OCI-LY3 (cell line): Measurements from ENCODE around the gene ITGA6.

ENCODE experiments used
- H2AFZ ChIP-seq: fragments of 200-600, 300-600 bp; shearing (Covaris generic); 2 replicates; pipeline ENCODE4 v1.6.0; 2014; ENCODE audit warnings: antibody characterized with exemption, low read depth, low read length
- H3K27ac ChIP-seq: fragments of 200-600, 300-600 bp; sonication (generic); 2 replicates; pipeline ENCODE4 v1.5.1; 2014; ENCODE audit warnings: mild to moderate bottlenecking, low read length, moderate library complexity, mixed read lengths
- H3K27me3 ChIP-seq: fragments of 200-600, 300-600 bp; sonication (generic); 2 replicates; pipeline ENCODE4 v1.6.1; 2014; ENCODE audit warnings: low read depth, low read length, mixed read lengths
- H3K36me3 ChIP-seq: fragments of 200-600, 300-600 bp; sonication (generic); replicated peaks from 2 replicates; pipeline ENCODE3; 2014; ENCODE audit warnings: low read depth, low read length, mixed read lengths
- H3K4me1 ChIP-seq: fragments of 300-600, 200-600 bp; sonication (generic); 2 replicates; pipeline ENCODE4 v1.6.1; 2014; ENCODE audit warnings: low read length, mixed read lengths
- H3K4me2 ChIP-seq: fragments of 200-600, 300-600 bp; sonication (generic); 2 replicates; pipeline ENCODE4 v1.6.1; 2014; ENCODE audit warnings: low read length, mixed read lengths
- H3K4me3 ChIP-seq: fragments of 300-600, 200-600 bp; sonication (generic); 2 replicates; pipeline ENCODE4 v1.5.1; 2014; ENCODE audit warnings: antibody characterized with exemption, mild to moderate bottlenecking, low read length, moderate library complexity
- H3K79me2 ChIP-seq: fragments of 300-600, 200-600 bp; shearing (Covaris generic); 2 replicates; pipeline ENCODE4 v1.6.1; 2014; ENCODE audit warnings: mild to moderate bottlenecking, low read length, mixed read lengths
- H3K9ac ChIP-seq: fragments of 300-600, 200-600 bp; shearing (Covaris generic); 2 replicates; pipeline ENCODE4 v1.6.0; 2014; ENCODE audit warnings: mild to moderate bottlenecking, low read length, moderate library complexity
- H3K9me3 ChIP-seq: fragments of 200-600, 300-600 bp; shearing (Covaris generic); 2 replicates; pipeline ENCODE4 v1.6.1; 2014; ENCODE audit warnings: low read length, mixed read lengths; ENCODE audit not compliant: insufficient read depth
- H4K20me1 ChIP-seq: fragments of 200-600, 300-600 bp; sonication (generic); 2 replicates; pipeline ENCODE4 v1.6.1; 2016; ENCODE audit warnings: low read length, mixed read lengths; ENCODE audit not compliant: insufficient read depth
- CTCF ChIP-seq: fragments of 200-600, 300-600 bp; sonication (generic); IDR thresholded peaks from 2 replicates; pipeline ENCODE4 v1.5.1; 2014; ENCODE audit warnings: antibody characterized with exemption, low read length, low read depth
- EZH2phosphoT487 ChIP-seq: fragments of 200-600 bp; shearing (Covaris generic); IDR thresholded peaks from 2 replicates; pipeline ENCODE4 v1.6.1; 2018; ENCODE audit warnings: antibody characterized with exemption, mixed run types, low read depth

ITGA6 gene

GRCh38 chr2:172427256-172427989 lies at the start of gene ITGA6:
TSS of gene ITGA6 (plus strand) at chr2:172427586.
- H3K4me3 ChIP-seq, result peak within 1 kb of the TSS; percentile 77
- H3K4me2 ChIP-seq, result peak within 1 kb of the TSS; percentile 48
- peaks cover 62% of the 10 kb centered on the region for H3K27me3 ChIP-seq
- no peaks in the 10 kb centered on the region for H4K20me1 ChIP-seq
- H3K79me2 ChIP-seq, result no peaks in the 10 kb centered on the region
- no peak for TF ChIP-seq CTCF
- TF ChIP-seq EZH2phosphoT487, result no peak
- no peak within 1 kb of the TSS for H3K27ac ChIP-seq
- H3K9me3 ChIP-seq, result no peaks in the 10 kb centered on the region
- no peak within 1 kb of the TSS for H2AFZ ChIP-seq
- no peak within 1 kb of the TSS; the same call in 1 of the 2 replicates for H3K9ac ChIP-seq
- H3K36me3 ChIP-seq, result no peaks in the 10 kb centered on the region
- no peaks in the 10 kb centered on the region; the same call in 1 of the 2 replicates for H3K4me1 ChIP-seq

GRCh38 chr2:172380436-172381274 lies 46.7 kb upstream of the ITGA6 start:
- Histone ChIP-seq H3K4me1 (no peaks in the 10 kb centered on the region), H2AFZ (no peak overlapping the region), H3K27me3 (peaks cover 2% of the 10 kb centered on the region; the same call in 1 of the 2 replicates), H3K36me3 (no peaks in the 10 kb centered on the region), H3K4me3 (no peak overlapping the region), H3K79me2 (no peaks in the 10 kb centered on the region), H3K9me3 (0 out of 2 replicates have a peak, but pooled peaks cover 7% of the 10 kb centered on the region), H3K27ac (no peak overlapping the region), H3K9ac (no peak overlapping the region), H3K4me2 (no peak overlapping the region), H4K20me1 (no peaks in the 10 kb centered on the region)
- TF ChIP-seq EZH2phosphoT487 (no peak), CTCF (no peak)

GRCh38 chr2:172381275-172382027 lies 45.9 kb upstream of the ITGA6 start:
- Histone ChIP-seq H3K4me3 (no peak overlapping the region), H3K4me2 (no peak overlapping the region), H3K27ac (no peak overlapping the region), H3K9ac (no peak overlapping the region), H4K20me1 (no peaks in the 10 kb centered on the region), H2AFZ (no peak overlapping the region), H3K4me1 (no peaks in the 10 kb centered on the region), H3K36me3 (no peaks in the 10 kb centered on the region), H3K9me3 (0 out of 2 replicates have a peak, but pooled peaks cover 7% of the 10 kb centered on the region), H3K27me3 (no peaks in the 10 kb centered on the region; the same call in 1 of the 2 replicates), H3K79me2 (no peaks in the 10 kb centered on the region)
- TF ChIP-seq CTCF, result no peak
